Neuronal stem cell (in vitro differentiated cells): ENCODE results near the gene RAB26.

ENCODE experiments used
- DNase-seq: peaks from one replicate; pipeline ENCODE4 v3.0.0-alpha.2; 2013; ENCODE audit warnings: low spot score
- H2AFZ ChIP-seq: one replicate; pipeline ENCODE4 v1.6.1; 2013; ENCODE audit warnings: mild to moderate bottlenecking, low read length, inconsistent platforms
- H2AK5ac ChIP-seq: 2 replicates; pipeline ENCODE4 v1.6.1; 2013; ENCODE audit warnings: low read depth, mild to moderate bottlenecking, inconsistent platforms, low read length, moderate library complexity, mixed read lengths
- H2BK120ac ChIP-seq: 2 replicates; pipeline ENCODE4 v1.6.1; 2013; ENCODE audit warnings: low read depth, mild to moderate bottlenecking, inconsistent platforms, low read length, moderate library complexity, mixed read lengths
- H2BK12ac ChIP-seq: one replicate; pipeline ENCODE4 v1.6.1; 2013; ENCODE audit warnings: low read length, inconsistent platforms
- H2BK15ac ChIP-seq: 2 replicates; pipeline ENCODE4 v1.6.1; 2013; ENCODE audit warnings: mild to moderate bottlenecking, low read length, inconsistent platforms, mixed read lengths
- H2BK5ac ChIP-seq: one replicate; pipeline ENCODE4 v1.6.1; 2013; ENCODE audit warnings: inconsistent platforms, mild to moderate bottlenecking, low read length, moderate library complexity
- H3K14ac ChIP-seq: one replicate; pipeline ENCODE4 v1.6.1; 2013; ENCODE audit warnings: low read length, inconsistent platforms
- H3K18ac ChIP-seq: 2 replicates; pipeline ENCODE4 v1.6.1; 2013; ENCODE audit warnings: low read length, inconsistent platforms
- H3K23ac ChIP-seq: 2 replicates; pipeline ENCODE4 v1.6.1; 2013; ENCODE audit warnings: low read depth, mild to moderate bottlenecking, mixed read lengths, low read length, inconsistent platforms; ENCODE audit not compliant: poor library complexity
- H3K27ac ChIP-seq: replicated peaks from 3 replicates; pipeline ENCODE4 v1.5.1; 2013; ENCODE audit warnings: low read length, inconsistent platforms
- H3K27me3 ChIP-seq, 3 experiments: 2 replicates each; pipeline ENCODE4 v1.6.1; 2013; ENCODE audit warnings: low read length in 3 of 3, mild to moderate bottlenecking in 2 of 3, inconsistent platforms in 1 of 3, low read depth in 1 of 3, mixed read lengths in 1 of 3, moderate library complexity in 1 of 3; ENCODE audit not compliant: control insufficient read depth in 3 of 3, insufficient read depth in 3 of 3
- H3K36me3 ChIP-seq, 2 donors: replicated peaks in 1 of 2; 2 replicates each; pipeline ENCODE4 v1.6.1; 2013; ENCODE audit warnings: low read length in 2 of 2; ENCODE audit not compliant: control insufficient read depth in 2 of 2, insufficient read depth in 2 of 2
- H3K4ac ChIP-seq: 2 replicates; pipeline ENCODE4 v1.6.1; 2013; ENCODE audit warnings: inconsistent platforms, mild to moderate bottlenecking, low read length, moderate library complexity
- H3K4me1 ChIP-seq, 2 donors: 1 replicate in 1 of 2; 2 replicates in 1 of 2; pipeline ENCODE4 v1.6.1; 2013; ENCODE audit warnings: low read length in 2 of 2, low read depth in 1 of 2; ENCODE audit not compliant: control insufficient read depth in 2 of 2, insufficient read depth in 1 of 2
- H3K4me2 ChIP-seq: one replicate; pipeline ENCODE4 v1.6.1; 2013; ENCODE audit warnings: mild to moderate bottlenecking, low read length, inconsistent platforms; ENCODE audit not compliant: insufficient read depth, poor library complexity, severe bottlenecking
- H3K4me3 ChIP-seq, 2 donors: 2 replicates each; pipeline ENCODE4 v1.5.1; 2013; ENCODE audit warnings: low read length in 2 of 2, mild to moderate bottlenecking in 2 of 2, inconsistent platforms in 1 of 2, moderate library complexity in 1 of 2
- H3K79me1 ChIP-seq: one replicate; pipeline ENCODE4 v1.6.1; 2013; ENCODE audit warnings: low read depth, mild to moderate bottlenecking, inconsistent platforms, low read length, moderate library complexity
- H3K9ac ChIP-seq: one replicate; pipeline ENCODE4 v1.6.1; 2013; ENCODE audit warnings: mild to moderate bottlenecking, low read depth, low read length, inconsistent platforms; ENCODE audit not compliant: poor library complexity
- H3K9me3 ChIP-seq, 2 donors: replicated peaks in 1 of 2; 2 replicates each; pipeline versions ENCODE3 to v1.6.1; 2013; ENCODE audit warnings: low read length in 2 of 2, mild to moderate bottlenecking in 2 of 2, inconsistent platforms in 1 of 2, low read depth in 1 of 2, mixed read lengths in 1 of 2, moderate library complexity in 1 of 2; ENCODE audit not compliant: control insufficient read depth in 2 of 2, insufficient read depth in 1 of 2
- H4K8ac ChIP-seq: one replicate; pipeline ENCODE4 v1.6.1; 2013; ENCODE audit warnings: low read depth, mild to moderate bottlenecking, inconsistent platforms, low read length, moderate library complexity
- H4K91ac ChIP-seq: one replicate; pipeline ENCODE4 v1.6.1; 2013; ENCODE audit warnings: low read length, low read depth, mild to moderate bottlenecking, inconsistent platforms; ENCODE audit not compliant: poor library complexity
- WGBS, 2 donors: extraction: QIAGEN DNeasy Blood & Tissue Kit; methylation state at CpG; one replicate each; pipeline ENCODE4 v1.1.7; 2013; ENCODE audit warnings: missing lambda C conversion rate in 2 of 2, mixed read lengths in 1 of 2; ENCODE audit not compliant: insufficient read length in 2 of 2, insufficient replicate concordance in 1 of 2; ENCODE audit errors: extremely low coverage in 2 of 2; 5-methylcytosine and 5-hydroxymethylcytosine counted together

Gene RAB26

DNA sequence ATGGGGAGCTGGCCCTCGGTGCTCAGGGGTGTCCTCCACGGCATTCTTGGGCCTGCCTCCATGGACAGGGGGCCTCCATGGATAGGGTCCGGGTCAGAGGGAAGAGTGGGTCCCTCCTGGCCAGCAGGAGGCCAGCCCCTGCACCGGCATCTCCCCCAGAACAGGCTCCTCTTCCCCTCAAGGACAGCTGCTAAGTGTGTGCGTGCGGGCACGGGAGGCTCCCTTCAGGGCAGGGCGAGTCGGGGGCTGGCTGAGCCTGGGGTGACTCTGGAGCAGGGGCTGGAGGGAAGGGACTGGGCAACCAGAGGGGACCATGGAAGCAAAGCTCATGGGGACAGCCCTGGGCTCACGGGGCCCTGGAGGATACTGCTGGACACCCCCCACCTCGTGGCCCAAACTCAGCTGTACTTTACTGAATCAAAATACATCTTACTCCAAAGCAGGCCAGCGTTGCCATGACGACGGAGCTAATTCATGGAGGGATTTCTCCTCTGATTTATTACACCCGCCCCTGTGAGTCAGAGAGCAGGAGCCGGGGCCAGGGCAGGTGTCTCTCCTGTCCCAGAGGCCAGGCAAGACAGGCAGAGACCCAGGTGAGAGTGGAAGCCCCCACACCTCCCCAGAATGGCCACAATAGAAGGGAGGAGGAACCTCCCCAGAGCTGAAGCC lies 45.9 kb downstream of the RAB26 start:
- no peak overlapping the region for H3K4me2 ChIP-seq

GRCh38 chr16:2194852-2195321 lies 46.5 kb downstream of the RAB26 start:
- peaks cover 10 to 28% of the 10 kb centered on the region in 2 donors for H3K4me1 ChIP-seq
- H3K4me2 ChIP-seq = peak overlapping the region; percentile 88
- H2BK15ac ChIP-seq = peak overlapping the region; percentile 85
- no peak overlapping the region for H3K4ac ChIP-seq
- no peaks in the 10 kb centered on the region for H3K9me3 ChIP-seq
- no peaks in the 10 kb centered on the region for H3K79me1 ChIP-seq
- H3K18ac ChIP-seq = peak overlapping the region; percentile 85
- no peak overlapping the region for H3K9ac ChIP-seq
- H3K27ac ChIP-seq = no peak overlapping the region
- no peak overlapping the region for H3K14ac ChIP-seq
- H2BK12ac ChIP-seq = no peak overlapping the region
- no peaks in the 10 kb centered on the region for H3K36me3 ChIP-seq
- H2AK5ac ChIP-seq = peak overlapping the region; percentile 82
- no CpG with 5 or more reads among the region's 10 CpGs for WGBS, 2 donors
- DNase-seq = no peak
- H2AFZ ChIP-seq = no peak overlapping the region
- no peak overlapping the region for H4K8ac ChIP-seq
- H3K27me3 ChIP-seq = peaks cover 2 to 29% (median 17%) of the 10 kb centered on the region in 3 experiments
- peak overlapping the region; percentile 58 to 65 for H3K4me3 ChIP-seq
- peak overlapping the region; percentile 87 for H3K23ac ChIP-seq
- no peak overlapping the region for H2BK120ac ChIP-seq
- H2BK5ac ChIP-seq = peak overlapping the region; percentile 80
- H4K91ac ChIP-seq = no peak overlapping the region

More for the DNA sequence above, 45.9 kb downstream of the RAB26 start:
- Histone ChIP-seq H2BK12ac (no peak overlapping the region), H3K14ac (no peak overlapping the region), H3K4me1 (peaks cover 10 to 29% of the 10 kb centered on the region in 2 donors), H2AFZ (no peak overlapping the region), H4K91ac (no peak overlapping the region), H3K4me3 (peak overlapping the region in 1 of 2 donors; percentile 45), H2BK5ac (no peak overlapping the region), H3K9ac (no peak overlapping the region), H3K27ac (no peak overlapping the region), H3K79me1 (no peaks in the 10 kb centered on the region), H3K23ac (no peak overlapping the region), H3K27me3 (peaks cover 2 to 29% (median 16%) of the 10 kb centered on the region in 3 experiments), H2BK120ac (no peak overlapping the region), H3K36me3 (no peaks in the 10 kb centered on the region), H4K8ac (no peak overlapping the region), H3K18ac (no peak overlapping the region), H2BK15ac (no peak overlapping the region), H3K9me3 (no peaks in the 10 kb centered on the region), H3K4ac (no peak overlapping the region), H2AK5ac (no peak overlapping the region)
- DNase-seq = no peak
- WGBS, 2 donors = no CpG with 5 or more reads among the region's 16 CpGs

DNA sequence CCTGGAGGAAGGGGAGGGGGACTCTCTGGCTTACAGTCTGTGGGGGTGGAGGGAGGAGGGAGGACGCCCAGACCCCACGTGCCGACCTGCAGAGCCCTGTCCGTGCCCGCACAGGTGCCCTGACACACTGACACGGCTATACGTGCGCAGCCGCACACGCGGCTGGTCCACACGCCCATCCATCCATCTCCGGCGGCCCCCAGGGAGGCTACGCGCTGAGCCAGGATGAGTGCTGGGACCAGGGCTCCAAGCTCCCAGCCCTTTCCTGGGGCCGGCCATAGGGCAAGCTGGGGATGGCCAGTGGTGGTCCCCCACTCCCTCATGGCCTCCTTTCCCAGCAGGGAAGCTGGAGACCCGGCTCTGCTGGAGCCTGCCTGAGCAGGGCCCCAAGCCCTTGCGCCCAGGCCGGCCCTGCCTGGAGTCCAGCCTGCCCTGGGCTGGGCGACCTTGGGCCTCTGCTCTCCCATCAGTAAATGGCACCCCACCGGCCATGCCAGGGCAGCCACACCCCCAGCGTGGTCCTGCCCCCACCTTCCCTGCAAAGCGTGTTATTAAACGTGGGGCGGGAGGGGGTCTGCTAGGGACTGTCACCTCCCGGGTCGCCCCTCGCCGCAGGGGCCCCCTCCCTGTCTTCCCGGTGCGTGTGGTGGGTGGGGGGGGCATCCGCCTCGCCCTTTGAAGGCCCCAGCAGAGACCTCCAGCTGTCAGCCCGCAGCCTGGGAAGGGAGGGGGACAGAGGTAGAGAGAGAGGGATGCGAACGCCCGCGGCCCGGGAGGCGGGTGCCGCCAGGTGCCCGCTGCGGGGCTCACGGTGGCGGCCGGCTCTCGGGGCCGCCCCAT lies 47.1 kb downstream of the RAB26 start:
- Histone ChIP-seq H3K79me1 (no peaks in the 10 kb centered on the region), H3K36me3 (no peaks in the 10 kb centered on the region), H3K27me3 (peaks cover 2 to 30% (median 23%) of the 10 kb centered on the region in 3 experiments), H4K91ac (no peak overlapping the region), H2BK5ac (peak overlapping the region; percentile 80), H3K23ac (peak overlapping the region; percentile 87), H4K8ac (no peak overlapping the region), H3K9ac (peak overlapping the region; percentile 81), H2BK12ac (no peak overlapping the region), H3K27ac (no peak overlapping the region), H3K4me3 (peak overlapping the region; percentile 58 to 93), H2AK5ac (peak overlapping the region; percentile 82), H3K4me1 (peaks cover 10 to 23% of the 10 kb centered on the region in 2 donors), H2BK120ac (no peak overlapping the region), H2AFZ (peak overlapping the region; percentile 80), H3K18ac (peak overlapping the region; percentile 85), H3K4me2 (peak overlapping the region; percentile 88), H2BK15ac (peak overlapping the region; percentile 85), H3K14ac (peak overlapping the region; percentile 38), H3K4ac (peak overlapping the region; percentile 37), H3K9me3 (peaks cover 0 to 5% of the 10 kb centered on the region in 2 donors)
- no CpG with 5 or more reads among the region's 49 CpGs for WGBS, 2 donors
- no peak for DNase-seq
